Activated effector memory CD4-positive, alpha-beta T cell treated with anti-CD3 and anti-CD28 coated beads, Interleukin-2, amount 50 U/mL, for 16 hours (primary cell): ENCODE measurements around the gene FAF1.
"Not testable (repeated sequence)": the region's sequence is repeated elsewhere in the genome, so short reads cannot be mapped to it uniquely, and the experiment has no call there.

Experiments used
- DNase-seq: peaks from one replicate; pipeline ENCODE4 v3.0.0-alpha.2; 2020

FAF1 gene

DNA sequence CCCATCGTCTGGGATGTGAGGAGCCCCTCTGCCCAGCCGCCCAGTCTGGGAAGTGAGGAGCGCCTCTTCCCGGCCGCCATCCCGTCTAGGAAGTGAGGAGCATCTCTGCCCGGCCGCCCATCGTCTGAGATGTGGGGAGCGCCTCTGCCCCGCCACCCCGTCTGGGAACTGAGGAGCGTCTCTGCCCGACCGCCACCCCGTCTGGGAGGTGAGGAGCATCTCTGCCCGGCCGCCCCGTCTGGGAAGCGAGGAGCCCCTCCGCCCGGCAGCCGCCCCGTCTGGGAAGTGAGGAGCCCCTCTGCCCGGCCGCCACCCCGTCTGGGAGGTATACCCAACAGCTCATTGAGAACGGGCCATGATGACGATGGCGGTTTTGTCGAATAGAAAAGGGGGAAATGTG lies 7.5 kb downstream of the FAF1 start:
- DNase-seq: not testable (repeated sequence)

DNA sequence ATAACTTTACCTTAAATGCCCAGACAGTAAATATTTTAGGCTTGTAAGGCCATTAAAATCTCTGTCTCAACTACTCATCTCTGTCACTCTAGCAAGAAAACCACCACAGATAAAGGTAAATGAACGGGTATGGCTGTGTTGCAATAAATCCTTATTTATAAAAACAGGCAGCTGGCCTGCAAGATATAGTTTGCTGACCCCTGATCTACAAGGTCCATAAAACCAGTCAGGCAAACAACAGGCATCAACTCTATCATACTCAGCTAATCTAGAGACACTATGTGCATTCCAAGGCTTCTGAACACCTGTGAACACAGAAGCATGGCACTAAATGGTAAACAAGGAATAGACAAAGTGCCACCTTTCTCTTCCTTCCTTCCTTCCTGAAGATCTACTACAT lies 9.7 kb downstream of the FAF1 start:
- no peak for DNase-seq

DNA sequence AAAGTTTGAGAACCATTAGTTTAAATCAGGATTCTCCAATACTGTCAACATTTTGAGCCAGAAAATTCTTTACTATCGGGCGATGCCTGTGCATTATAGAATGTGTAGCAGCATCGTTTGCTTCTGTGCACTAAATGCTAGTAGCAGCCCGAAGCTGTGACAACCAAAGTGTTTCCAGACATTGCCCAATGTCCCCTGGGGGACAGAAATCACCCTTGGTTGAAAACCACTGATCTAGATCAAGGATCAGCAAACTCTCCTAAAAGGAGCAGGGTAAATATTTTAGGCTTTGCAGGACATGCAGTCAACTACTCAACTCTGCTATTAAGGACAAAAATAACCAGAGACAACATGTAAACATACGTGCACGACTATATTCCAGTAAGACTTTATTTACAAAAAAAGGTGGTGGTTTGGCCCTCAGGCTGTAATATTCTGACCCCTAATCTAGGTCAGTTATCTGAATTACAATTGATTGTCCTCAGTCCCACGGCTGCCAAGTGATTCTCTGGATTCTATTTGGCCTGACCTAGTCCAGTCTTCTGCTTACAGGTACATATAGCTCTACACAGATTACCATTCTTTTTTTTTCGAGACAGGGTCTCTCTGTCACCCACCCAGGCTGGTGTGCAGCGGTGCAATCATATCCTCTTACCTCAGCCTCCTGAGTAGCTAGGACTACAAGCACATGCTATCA lies 10.6 kb downstream of the FAF1 start:
- no peak for DNase-seq

DNA sequence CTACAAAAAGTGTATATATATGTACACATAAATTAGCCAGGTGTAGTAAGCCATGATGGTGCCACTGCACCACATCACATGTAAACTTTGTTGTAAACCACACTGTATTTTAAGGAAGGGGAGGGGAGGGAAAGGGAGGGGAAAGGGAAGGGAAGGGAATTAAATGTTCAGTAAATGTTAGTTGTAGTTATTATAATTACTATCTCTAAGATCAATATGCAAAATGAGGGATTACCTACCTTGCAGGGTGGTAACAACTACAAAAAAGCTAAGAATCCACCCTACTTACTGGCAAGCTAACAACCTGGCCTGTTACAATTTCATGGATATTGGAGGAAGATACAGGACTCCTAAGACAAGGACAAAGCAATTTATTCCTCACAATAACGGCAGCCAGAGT lies 17.7 kb downstream of the FAF1 start:
- DNase-seq: no peak

DNA sequence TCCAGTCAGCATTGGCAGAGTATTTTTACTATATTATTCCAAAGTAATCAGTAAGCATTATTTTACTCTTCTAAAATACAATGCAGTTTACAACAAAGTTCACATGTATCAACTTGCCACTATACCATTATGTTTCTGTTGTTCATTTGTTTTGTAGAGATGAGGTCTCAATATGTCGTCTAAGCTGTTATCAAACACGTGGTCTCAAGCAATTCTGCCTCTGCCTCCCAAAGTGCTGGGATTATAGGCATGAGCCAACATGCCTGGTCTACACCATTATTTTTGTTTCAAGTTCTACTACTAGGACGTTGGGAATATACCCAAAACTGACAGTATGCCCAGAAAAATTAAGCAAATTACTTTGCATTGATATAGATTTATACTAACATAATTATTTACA lies 19.8 kb downstream of the FAF1 start:
- no peak for DNase-seq

DNA sequence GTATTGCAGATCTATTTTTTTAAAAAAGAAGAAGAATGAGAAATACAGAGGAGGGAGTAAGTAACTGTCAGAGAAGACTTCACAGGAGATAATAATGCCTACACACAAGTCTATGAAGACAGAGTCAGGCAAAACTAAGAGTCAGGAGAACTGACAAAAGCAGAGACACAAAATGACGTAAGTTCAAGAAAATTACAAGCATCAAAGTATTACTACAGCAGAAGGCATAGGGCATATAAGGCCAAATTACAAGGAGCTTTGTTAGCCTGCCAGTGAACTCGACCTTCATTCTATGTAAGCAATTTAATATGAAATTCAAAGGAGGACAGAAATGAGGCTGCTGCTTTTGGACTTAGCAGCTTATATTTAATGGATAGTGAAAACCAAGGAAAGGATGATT lies 23.7 kb downstream of the FAF1 start:
- DNase-seq: no peak

DNA sequence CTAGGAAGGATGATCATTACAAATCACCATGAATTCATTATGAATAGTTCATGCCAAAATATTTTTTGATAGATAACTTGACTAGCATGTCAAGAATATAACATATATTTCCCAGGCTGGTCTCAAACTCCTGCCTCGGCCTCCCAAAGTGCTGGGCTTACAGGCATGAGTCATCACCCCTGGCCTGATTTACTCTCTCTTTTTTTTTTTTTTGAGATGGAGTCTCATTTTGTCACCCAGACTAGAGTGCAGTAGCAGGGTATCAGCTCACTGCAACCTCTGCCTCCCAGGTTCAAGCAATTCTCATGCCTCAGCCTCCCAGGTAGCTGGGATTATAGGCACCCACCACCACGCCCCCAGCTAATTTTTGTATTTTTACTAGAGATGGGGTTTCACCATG lies 24.8 kb downstream of the FAF1 start:
- not testable (repeated sequence) for DNase-seq

DNA sequence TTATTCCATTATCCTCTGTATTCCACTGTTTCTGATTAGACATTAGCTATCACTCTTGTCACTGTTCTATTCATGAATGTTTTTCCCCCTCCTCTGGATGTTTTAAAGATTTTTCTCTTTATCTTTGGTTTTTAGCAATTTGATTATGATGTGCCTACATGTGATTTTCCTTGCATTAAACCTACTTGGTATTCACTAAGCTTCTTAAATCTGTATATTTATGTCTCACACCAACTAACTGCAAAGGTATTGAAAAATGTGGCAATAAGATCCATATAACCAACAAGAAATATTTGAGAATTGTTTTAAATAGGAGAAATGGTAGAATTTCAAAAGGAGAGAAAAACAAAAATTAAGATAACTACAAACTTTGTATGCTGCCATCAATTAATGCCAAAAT lies 25.2 kb downstream of the FAF1 start:
- no peak for DNase-seq

DNA sequence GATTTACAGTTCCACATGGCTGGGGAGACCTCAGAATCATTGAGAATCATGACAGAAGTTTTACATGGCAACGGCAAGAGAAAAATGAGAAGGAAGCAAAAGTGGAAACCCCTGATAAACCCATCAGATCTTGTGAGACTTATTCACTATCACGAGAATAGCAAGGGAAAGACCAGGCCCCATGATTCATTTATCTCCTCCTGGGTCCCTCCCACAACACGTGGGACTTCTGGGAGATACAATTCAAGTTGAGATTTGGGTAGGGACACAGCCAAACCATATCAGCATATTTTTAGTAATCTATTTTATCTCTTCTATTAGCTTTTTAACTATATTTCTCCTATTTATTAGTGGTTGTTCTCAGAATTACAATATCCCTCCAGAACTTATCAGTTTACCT lies 26.3 kb downstream of the FAF1 start:
- not testable (repeated sequence) for DNase-seq

DNA sequence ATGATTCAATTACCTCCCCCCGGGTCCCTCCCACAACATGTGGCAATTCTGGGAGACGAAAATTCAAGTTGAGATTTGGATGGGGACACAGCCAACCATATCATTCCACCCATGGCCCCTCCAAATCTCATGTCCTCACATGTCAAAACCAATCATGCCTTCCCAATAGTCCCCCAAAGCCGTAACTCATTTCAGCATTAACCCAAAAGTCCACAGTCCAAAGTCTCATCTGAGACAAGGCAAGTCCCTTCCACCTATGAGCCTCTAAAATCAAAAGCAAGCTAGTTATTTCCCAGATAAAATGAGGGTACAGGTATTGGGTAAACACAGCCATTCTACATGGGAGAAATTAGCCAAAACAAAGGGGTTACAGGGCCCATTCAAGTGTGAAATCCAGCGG lies 28.0 kb downstream of the FAF1 start:
- not testable (repeated sequence) for DNase-seq

DNA sequence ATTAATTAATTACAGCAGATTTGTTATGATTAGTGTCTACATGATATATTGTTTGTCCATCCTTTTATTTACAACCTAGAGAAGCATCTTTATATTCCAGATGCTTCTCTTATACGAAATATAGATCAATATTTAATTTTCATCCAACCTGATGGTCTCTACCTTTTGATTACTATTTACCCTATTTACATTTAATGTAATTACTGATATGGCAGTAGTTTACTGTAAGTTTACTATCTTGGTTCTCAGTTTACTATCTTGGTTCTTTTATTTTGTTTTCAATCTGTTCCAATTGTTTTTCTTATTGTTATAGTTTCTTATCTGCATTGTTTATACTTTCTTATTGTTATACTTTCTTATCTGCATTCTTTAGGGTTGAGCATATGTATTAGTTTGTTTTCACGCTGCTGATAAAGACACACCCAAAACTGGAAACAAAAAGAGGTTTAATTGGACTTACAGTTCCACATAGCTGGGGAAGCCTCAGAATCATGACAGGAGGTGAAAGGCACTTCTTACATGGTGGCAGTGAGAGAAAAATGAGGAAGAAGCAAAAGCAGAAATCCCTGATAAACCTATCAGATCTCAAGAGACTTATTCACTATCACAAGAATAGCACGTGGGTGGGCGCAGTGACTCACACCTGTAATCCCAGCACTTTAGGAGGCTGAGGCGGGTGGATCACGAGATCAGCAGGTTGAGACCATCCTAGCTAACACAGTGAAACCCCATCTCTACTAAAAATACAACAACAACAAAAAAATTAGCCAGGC lies 28.9 kb downstream of the FAF1 start:
- no peak for DNase-seq

DNA sequence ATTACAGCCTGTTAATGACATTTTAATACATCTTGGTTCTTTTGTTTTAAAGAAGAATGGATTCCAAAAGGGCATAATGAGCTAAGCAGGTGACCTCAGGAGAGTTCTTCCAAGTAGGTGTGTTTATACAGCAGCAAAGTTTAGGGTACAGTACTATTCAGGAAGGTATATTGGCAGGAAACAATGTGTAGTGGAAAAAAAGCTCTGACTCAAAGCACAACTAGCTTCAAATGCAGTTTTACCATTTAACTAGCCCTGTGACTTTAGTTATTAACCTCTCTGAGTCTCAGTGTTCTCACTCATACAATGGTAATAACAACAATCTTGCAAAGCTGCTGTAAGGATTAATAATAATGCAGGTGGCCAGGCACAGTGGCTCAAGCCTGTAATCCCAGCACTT lies 29.9 kb downstream of the FAF1 start:
- DNase-seq: no peak

DNA sequence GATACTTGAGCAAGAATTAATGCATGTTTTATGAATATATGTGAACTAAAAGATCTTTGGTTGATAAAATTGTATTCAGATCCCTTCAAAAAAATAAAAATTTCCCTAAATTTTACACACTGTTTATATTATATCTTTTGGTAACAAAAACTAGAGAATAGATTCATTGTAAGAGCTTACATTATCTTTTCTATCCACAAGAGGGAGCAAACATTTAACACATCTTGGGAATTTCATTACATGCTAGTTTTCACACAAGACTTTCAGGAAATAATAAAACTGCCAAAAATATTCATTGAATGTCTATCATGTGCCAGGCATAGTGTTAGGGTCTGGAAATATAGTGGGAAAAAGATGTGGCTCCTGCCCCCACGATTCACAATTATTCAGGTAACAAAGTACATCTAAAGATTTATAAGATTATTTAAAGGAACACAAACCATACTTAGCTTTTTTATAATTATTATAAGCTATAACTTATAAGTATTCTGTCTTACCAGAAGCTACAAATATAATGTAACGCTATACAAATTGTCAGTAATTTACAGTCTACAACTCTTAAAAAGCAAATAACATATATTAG lies 30.6 kb downstream of the FAF1 start:
- DNase-seq: no peak

DNA sequence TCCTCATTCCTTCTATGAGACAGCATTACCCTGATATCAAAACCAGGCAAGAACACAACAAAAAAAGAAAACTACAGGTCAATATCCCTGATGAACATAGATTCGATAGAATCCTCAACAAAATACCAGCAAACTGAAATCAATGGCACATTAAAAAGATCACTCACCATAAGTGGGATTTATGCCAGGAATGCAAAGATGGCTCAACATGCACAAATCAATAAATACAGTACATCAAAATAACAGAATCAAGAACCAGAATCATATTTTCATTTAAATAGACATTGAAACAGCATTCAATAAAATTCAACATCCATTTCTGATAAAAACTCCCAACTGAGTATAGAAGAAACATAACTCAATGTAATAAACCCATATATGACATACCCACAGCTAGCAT lies 36.5 kb downstream of the FAF1 start:
- no peak for DNase-seq

DNA sequence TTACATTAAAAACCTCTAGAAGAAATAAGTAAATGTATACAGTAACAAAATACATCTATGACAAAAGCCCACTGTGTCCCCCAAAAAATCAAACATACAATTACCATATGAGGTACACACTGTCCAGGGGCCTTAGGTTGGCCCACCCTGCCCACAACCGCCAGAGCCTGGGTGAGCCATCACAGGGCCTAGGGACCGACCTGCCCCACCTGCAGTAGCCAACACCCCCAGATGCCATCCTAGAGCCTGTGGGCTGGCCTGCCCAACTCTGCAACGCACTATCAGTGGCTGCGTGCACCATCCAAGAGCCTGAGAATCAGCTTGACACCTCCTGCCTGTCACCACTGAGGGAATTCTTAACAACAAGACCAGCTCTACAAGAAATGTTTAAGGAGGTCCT lies 39.0 kb downstream of the FAF1 start:
- no peak for DNase-seq

DNA sequence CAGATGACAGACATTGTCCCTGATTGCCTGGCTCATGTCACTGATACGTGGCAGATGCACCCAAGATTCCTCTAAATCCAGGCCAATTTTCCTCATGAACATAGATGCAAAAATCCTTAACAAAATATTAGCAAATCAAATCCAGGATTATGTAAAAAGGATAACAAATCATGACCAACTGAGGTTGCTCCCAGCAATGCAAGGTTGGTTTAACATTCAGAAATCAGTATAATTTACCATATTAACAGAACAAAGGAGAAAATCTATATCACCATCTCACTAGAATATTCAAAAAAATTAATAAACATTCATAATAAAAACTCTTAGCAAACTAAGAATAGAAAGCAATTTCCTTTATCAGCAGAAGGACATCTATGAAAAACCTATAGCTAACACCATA lies 39.7 kb downstream of the FAF1 start:
- no peak for DNase-seq

DNA sequence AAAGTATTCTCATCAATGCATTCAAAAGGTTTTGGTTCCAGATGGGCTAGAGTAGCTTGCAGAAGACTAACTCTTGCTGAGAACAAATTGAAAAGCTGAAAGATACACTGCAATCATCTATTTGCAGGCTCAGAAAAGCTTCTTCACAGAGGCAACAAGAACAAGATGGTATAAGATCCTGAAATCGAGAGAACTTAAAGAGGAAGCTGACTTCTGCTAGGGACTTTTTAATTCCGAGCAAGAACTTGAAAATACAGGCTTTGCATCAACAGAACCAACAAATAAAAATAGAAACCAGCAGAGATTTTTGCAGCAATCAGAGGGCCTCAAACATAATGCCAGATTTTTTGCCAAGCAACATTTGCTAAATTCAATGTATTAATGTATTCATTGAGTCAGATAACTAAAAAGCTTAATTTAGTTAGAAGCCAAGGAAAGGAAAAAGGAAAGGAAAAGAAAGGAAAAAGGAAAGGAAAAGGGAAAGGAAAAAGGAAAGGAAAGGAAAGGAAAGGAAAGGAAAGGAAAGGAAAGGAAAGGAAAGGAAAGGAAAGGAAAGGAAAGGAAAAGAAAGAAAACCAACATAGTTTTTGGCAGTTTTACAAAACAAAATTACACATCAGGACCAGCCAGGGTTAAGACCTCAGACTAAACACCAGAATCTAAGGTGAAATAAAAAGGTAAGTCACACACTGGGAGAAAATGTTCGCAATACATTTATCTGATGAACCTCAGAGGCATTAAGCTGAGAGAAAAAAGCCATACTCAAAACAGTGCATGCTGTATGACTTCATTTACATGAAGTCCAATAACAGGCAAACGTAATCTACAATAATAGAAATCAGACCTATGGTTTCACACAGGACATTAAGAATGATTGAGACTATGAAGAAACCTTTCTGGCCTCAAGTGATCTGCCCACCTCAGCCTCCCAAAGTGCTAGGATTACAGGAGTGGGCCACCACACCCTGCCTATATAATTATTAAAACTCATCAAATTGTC lies 42.6 kb downstream of the FAF1 start:
- no peak for DNase-seq

DNA sequence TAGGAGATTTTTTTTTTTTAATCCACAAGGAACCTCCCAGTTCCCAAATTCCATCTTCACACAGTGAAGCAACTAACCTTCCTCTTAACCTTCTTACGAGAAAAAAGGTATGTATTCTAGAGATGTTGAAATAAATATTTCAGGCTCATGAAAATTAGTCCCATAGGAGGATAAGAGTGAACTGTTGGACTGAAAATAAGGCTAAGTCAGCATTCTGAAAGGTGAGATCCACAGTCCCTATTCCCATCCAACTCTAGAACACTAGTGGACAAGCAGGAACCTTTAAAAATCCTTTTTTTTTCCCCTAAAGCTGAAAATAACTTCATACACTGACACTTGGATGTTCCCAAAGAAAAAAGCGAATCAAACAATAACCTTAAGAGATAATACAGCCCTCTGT lies 44.4 kb downstream of the FAF1 start:
- DNase-seq: no peak

DNA sequence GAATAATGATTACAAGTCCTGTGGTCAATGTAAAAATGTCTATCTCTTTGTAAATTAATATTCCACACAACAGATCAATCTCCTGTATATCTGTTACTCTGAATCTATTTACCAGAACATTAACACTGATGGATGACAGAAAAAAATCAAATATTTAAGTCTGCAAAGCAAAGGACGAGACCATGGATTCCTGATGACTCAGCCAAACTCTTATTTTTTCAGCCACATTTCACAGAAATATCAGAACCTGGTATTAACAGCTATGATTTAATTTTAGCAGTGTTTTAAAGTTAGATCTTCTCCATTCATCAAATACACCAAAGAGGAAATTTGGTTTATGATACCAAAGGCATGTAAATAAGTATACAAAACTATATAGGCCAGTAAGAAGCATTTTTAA lies 46.1 kb downstream of the FAF1 start:
- no peak for DNase-seq

DNA sequence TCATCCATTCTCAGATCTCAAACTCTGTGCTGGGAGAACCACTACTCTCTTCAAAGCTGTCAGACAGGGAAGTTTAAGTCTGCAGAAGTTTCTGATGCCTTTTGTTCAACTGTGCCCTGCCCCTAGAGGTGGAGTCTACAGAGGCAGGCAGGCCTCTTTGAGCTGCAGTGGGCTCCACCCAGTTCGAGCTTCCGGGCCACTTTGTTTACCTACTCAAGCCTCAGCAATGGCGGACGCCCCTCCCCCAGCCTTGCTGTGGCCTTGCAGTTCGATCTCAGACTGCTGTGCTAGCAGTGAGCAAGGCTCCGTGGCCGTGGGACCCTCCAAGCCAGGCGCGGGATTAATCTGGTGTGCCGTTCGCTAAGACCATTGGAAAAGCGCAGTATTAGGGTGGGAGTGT lies 49.7 kb downstream of the FAF1 start:
- DNase-seq: not testable (repeated sequence)

DNA sequence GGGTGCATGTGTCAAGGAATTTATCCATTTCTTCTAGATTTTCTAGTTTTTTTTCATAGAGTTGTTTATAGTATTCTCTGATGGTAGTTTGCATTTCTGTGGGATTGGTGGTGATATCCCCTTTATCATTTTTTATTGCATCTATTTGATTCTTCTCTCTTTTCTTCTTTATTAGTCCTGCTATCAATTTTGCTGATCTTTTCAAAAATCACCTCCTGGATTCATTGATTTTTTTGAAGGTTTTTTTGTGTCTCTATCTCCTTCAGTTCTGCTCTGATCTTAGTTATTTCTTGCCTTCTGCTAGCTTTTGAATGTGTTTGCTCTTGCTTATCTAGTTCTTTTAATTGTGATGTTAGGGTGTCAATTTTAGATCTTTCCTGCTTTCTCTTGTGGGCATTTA lies 52.5 kb downstream of the FAF1 start:
- DNase-seq: not testable (repeated sequence)

DNA sequence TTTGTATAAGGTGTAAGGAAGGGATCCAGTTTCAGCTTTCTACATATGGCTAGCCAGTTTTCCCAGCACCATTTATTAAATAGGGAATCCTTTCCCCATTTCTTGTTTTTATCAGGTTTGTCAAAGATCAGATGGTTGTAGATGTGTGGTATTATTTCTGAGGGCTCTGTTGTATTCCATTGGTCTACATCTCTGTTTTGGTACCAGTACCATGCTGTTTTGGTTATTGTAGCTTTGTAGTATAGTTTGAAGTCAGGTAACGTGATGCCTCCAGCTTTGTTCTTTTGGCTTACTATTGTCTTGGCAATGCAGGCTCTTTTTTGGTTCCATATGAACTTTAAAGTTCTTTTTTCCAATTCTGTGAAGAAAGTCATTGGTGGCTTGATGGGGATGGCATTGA lies 54.0 kb downstream of the FAF1 start:
- not testable (repeated sequence) for DNase-seq

DNA sequence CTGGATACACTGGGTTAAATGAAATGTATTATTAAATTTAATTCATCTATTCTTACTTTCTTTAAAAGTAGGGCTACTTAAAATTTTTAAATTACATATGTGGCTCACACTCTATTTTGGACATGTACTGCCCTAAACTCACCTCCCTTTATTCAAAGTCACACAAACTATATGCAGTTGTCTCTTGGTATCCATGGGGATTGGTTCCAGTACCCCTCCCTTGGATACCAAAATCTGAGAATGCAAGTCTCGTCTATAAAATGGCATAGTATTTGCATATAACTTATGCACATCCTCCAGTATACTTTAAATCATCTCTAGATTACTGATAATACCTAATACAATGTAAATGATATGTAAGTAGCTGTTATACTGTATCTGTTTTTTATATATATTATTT lies 57.6 kb downstream of the FAF1 start:
- no peak for DNase-seq
